ENCODE data around the gene VTI1A. TPM values are rescaled to one million over a fixed set of nuclear protein-coding genes. Genes with fewer than 3 reads are reported as not detected.

VTI1A gene
- total RNA-seq, 1 donor from 2014 or later, result 39.9 TPM

- no peak for DNase-seq (ENCODE audit: low spot score)
- Mint-ChIP-seq H3K4me3 (no peak overlapping the region), H3K27ac (no peak overlapping the region), H3K4me1 (ENCODE audit: low read depth) (no peaks in the 10 kb centered on the region), H3K36me3 (ENCODE audit: low read depth) (peaks cover 2% of the 10 kb centered on the region), H3K9me3 (no peaks in the 10 kb centered on the region), H3K27me3 (ENCODE audit: insufficient read depth) (no peaks in the 10 kb centered on the region)
- intact Hi-C loops (cut with micrococcal nuclease), result no loop called here
Observed at GRCh38 chr10:112741830-112742402, 294.9 kb downstream of the VTI1A start.

GRCh38 chr10:112744181-112745096, 297.4 kb downstream of the VTI1A start:
- no peaks in the 10 kb centered on the region for H3K27me3 Mint-ChIP-seq (ENCODE audit: insufficient read depth)
- no peak for DNase-seq (ENCODE audit: low spot score)
- H3K9me3 Mint-ChIP-seq, result no peaks in the 10 kb centered on the region
- intact Hi-C loops (cut with micrococcal nuclease), result no loop called here
- H3K4me3 Mint-ChIP-seq, result no peak overlapping the region
- H3K36me3 Mint-ChIP-seq (ENCODE audit: low read depth), result no peaks in the 10 kb centered on the region
- no peak overlapping the region for H3K27ac Mint-ChIP-seq
- H3K4me1 Mint-ChIP-seq (ENCODE audit: low read depth), result no peaks in the 10 kb centered on the region

- intact Hi-C loops (cut with micrococcal nuclease), result no loop called here
- Mint-ChIP-seq H3K36me3 (ENCODE audit: low read depth) (no peaks in the 10 kb centered on the region), H3K27ac (no peak overlapping the region), H3K9me3 (no peaks in the 10 kb centered on the region), H3K4me1 (ENCODE audit: low read depth) (no peaks in the 10 kb centered on the region), H3K4me3 (no peak overlapping the region), H3K27me3 (ENCODE audit: insufficient read depth) (no peaks in the 10 kb centered on the region)
- no peak for DNase-seq (ENCODE audit: low spot score)
Observed at GRCh38 chr10:112746329-112746728, 299.3 kb downstream of the VTI1A start.

GRCh38 chr10:112750427-112751167, 303.6 kb downstream of the VTI1A start:
- intact Hi-C loops (cut with micrococcal nuclease), result no loop called here
- DNase-seq (ENCODE audit: low spot score), result no peak
- Mint-ChIP-seq H3K27me3 (ENCODE audit: insufficient read depth) (peaks cover 2% of the 10 kb centered on the region), H3K4me1 (ENCODE audit: low read depth) (no peaks in the 10 kb centered on the region), H3K27ac (no peak overlapping the region), H3K4me3 (no peak overlapping the region), H3K36me3 (ENCODE audit: low read depth) (no peaks in the 10 kb centered on the region), H3K9me3 (no peaks in the 10 kb centered on the region)

DNA sequence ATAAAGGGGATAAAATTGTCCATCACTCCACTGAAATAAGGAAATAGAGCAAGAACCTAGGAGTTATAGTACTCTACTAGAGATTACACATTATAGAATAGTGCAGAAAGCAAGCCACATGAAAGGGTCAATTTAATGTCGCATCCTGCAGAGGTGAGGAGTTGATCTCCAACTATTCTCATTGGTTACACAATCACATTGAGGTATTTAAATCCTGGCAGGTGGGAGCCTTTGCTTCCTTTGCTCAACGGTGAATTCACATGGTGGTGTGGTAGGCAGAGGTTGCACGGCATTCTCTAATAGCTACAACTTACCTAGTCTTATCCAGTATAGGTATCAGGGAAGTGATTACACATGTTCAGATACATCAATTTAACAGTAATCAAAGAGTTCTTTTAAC, 304.6 kb downstream of the VTI1A start:
- no peaks in the 10 kb centered on the region for H3K4me1 Mint-ChIP-seq (ENCODE audit: low read depth)
- peaks cover 2% of the 10 kb centered on the region for H3K27me3 Mint-ChIP-seq (ENCODE audit: insufficient read depth)
- no peak overlapping the region for H3K27ac Mint-ChIP-seq
- no peak overlapping the region for H3K4me3 Mint-ChIP-seq
- no peaks in the 10 kb centered on the region for H3K36me3 Mint-ChIP-seq (ENCODE audit: low read depth)
- DNase-seq (ENCODE audit: low spot score), result no peak
- H3K9me3 Mint-ChIP-seq, result no peaks in the 10 kb centered on the region
- intact Hi-C loops (cut with micrococcal nuclease), result no loop called here

- Mint-ChIP-seq H3K36me3 (ENCODE audit: low read depth) (no peaks in the 10 kb centered on the region), H3K4me1 (ENCODE audit: low read depth) (no peaks in the 10 kb centered on the region), H3K27ac (no peak overlapping the region), H3K27me3 (ENCODE audit: insufficient read depth) (peaks cover 2% of the 10 kb centered on the region), H3K4me3 (no peak overlapping the region), H3K9me3 (no peaks in the 10 kb centered on the region)
- intact Hi-C loops (cut with micrococcal nuclease), result no loop called here
- DNase-seq (ENCODE audit: low spot score), result no peak
Observed at GRCh38 chr10:112752288-112752687, 305.3 kb downstream of the VTI1A start.

DNA sequence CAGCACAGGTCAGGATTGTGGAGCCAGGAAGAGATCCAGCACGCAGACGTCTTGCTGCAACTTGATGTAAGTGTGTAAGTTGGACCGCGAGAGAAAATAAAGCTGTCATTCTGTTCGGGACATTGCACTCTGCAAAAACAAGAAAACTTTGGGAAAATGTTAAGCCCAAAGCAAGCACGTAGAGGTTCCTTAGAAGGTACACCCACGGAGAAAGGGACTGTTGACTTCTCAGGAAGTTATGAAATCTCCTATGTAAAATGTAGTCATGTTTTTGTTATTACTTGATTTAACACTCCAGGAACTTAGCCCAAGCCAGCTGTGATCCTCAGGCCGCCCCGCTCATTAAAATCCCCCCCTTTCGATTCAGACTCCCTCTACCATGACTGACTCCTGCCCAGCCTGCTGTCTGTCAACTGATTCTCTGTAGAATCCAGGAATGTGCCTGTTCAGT, 307.0 kb downstream of the VTI1A start:
- Mint-ChIP-seq H3K27ac (no peak overlapping the region), H3K9me3 (no peaks in the 10 kb centered on the region), H3K4me1 (ENCODE audit: low read depth) (no peaks in the 10 kb centered on the region), H3K4me3 (no peak overlapping the region), H3K27me3 (ENCODE audit: insufficient read depth) (peaks cover 2% of the 10 kb centered on the region), H3K36me3 (ENCODE audit: low read depth) (no peaks in the 10 kb centered on the region)
- no peak for DNase-seq (ENCODE audit: low spot score)
- intact Hi-C loops (cut with micrococcal nuclease), result no loop called here

- intact Hi-C loops (cut with micrococcal nuclease), result no loop called here
- Mint-ChIP-seq H3K27ac (no peak overlapping the region), H3K4me3 (no peak overlapping the region), H3K36me3 (ENCODE audit: low read depth) (no peaks in the 10 kb centered on the region), H3K9me3 (no peaks in the 10 kb centered on the region), H3K4me1 (ENCODE audit: low read depth) (no peaks in the 10 kb centered on the region), H3K27me3 (ENCODE audit: insufficient read depth) (peaks cover 2% of the 10 kb centered on the region)
- DNase-seq (ENCODE audit: low spot score), result no peak
Observed at GRCh38 chr10:112755446-112756234, 308.6 kb downstream of the VTI1A start.

GRCh38 chr10:112756235-112756527, 309.2 kb downstream of the VTI1A start:
- Mint-ChIP-seq H3K9me3 (no peaks in the 10 kb centered on the region), H3K36me3 (ENCODE audit: low read depth) (no peaks in the 10 kb centered on the region)
- no peak for DNase-seq (ENCODE audit: low spot score)

GRCh38 chr10:112758961-112759360, 311.9 kb downstream of the VTI1A start:
- intact Hi-C loops (cut with micrococcal nuclease), result no loop called here
- H3K9me3 Mint-ChIP-seq, result no peaks in the 10 kb centered on the region
- peaks cover 2% of the 10 kb centered on the region for H3K27me3 Mint-ChIP-seq (ENCODE audit: insufficient read depth)
- no peak for DNase-seq (ENCODE audit: low spot score)
- H3K27ac Mint-ChIP-seq, result no peak overlapping the region
- H3K4me1 Mint-ChIP-seq (ENCODE audit: low read depth), result no peaks in the 10 kb centered on the region
- H3K4me3 Mint-ChIP-seq, result no peak overlapping the region
- H3K36me3 Mint-ChIP-seq (ENCODE audit: low read depth), result no peaks in the 10 kb centered on the region

More at GRCh38 chr10:112756235-112756527, 309.2 kb downstream of the VTI1A start:
- no peak overlapping the region for H3K4me3 Mint-ChIP-seq
- H3K4me1 Mint-ChIP-seq (ENCODE audit: low read depth), result no peaks in the 10 kb centered on the region
- H3K27me3 Mint-ChIP-seq (ENCODE audit: insufficient read depth), result peaks cover 2% of the 10 kb centered on the region
- intact Hi-C loops (cut with micrococcal nuclease), result no loop called here
- H3K27ac Mint-ChIP-seq, result no peak overlapping the region

GRCh38 chr10:112759496-112759895, 312.5 kb downstream of the VTI1A start:
- no peak overlapping the region for H3K27ac Mint-ChIP-seq
- no peak for DNase-seq (ENCODE audit: low spot score)
- peaks cover 1% of the 10 kb centered on the region for H3K27me3 Mint-ChIP-seq (ENCODE audit: insufficient read depth)
- no peak overlapping the region for H3K4me3 Mint-ChIP-seq
- intact Hi-C loops (cut with micrococcal nuclease), result no loop called here
- H3K36me3 Mint-ChIP-seq (ENCODE audit: low read depth), result no peaks in the 10 kb centered on the region
- no peaks in the 10 kb centered on the region for H3K4me1 Mint-ChIP-seq (ENCODE audit: low read depth)
- no peaks in the 10 kb centered on the region for H3K9me3 Mint-ChIP-seq

DNA sequence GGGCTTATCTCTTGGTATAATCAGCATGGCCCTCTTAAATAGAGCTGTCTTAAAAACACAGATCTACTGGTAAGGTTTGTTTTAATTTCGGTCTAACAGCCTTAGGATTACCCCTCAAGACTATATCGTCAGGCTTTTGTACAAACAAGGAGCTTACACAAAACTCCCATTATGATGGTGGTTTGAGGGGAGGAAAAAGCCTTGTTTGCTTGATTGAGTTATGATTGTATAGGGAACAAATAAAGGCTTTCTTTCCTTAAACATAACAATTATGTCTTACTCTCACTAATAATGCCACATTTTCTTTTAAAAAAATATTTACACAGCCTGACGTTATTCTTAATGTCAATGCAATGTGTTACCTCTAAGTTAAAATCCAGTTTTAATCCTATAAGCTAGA, 314.2 kb downstream of the VTI1A start:
- no peak for DNase-seq (ENCODE audit: low spot score)
- Mint-ChIP-seq H3K27me3 (ENCODE audit: insufficient read depth) (no peaks in the 10 kb centered on the region), H3K4me3 (no peak overlapping the region), H3K9me3 (no peaks in the 10 kb centered on the region), H3K4me1 (ENCODE audit: low read depth) (no peaks in the 10 kb centered on the region), H3K36me3 (ENCODE audit: low read depth) (no peaks in the 10 kb centered on the region), H3K27ac (no peak overlapping the region)
- intact Hi-C loops (cut with micrococcal nuclease), result no loop called here

Data from activated T-helper 1 cell treated with anti-CD3 and anti-CD28 coated beads, Interleukin-12 subunit alpha, Interleukin-12 subunit beta, Interleukin-2, Interleukin-4 antibody, amounts not matched to agents 30 ng/mL and 10 ng/mL and 1 ng/mL, durations not matched to agents 14 hours and 24 hours and 36 hours (primary cell).